GM19023 (cell line): ENCODE results near the gene GYG1.
A peak's percentile ranks its signal among the peaks of the same experiment; 100 is the strongest.
"Not testable (repeated sequence)": the region's sequence is repeated elsewhere in the genome, so short reads cannot be mapped to it uniquely, and the experiment has no call there.

ENCODE experiments used
- ATAC-seq: cut with Tn5 transposase; IDR thresholded peaks from one replicate; pipeline ENCODE4 v1.9.1; 2021; ENCODE audit warnings: mild to moderate bottlenecking, moderate library complexity; ENCODE audit not compliant: unreplicated experiment

The GYG1 gene

GRCh38 chr3:148981273-148981672, 10.1 kb upstream of the GYG1 start:
- no peak for ATAC-seq

- not testable (repeated sequence) for ATAC-seq
Observed at GRCh38 chr3:148987551-148987950, 3.8 kb upstream of the GYG1 start.

- no peak for ATAC-seq
Observed at GRCh38 chr3:148990236-148990635, 1.1 kb upstream of the GYG1 start.

DNA sequence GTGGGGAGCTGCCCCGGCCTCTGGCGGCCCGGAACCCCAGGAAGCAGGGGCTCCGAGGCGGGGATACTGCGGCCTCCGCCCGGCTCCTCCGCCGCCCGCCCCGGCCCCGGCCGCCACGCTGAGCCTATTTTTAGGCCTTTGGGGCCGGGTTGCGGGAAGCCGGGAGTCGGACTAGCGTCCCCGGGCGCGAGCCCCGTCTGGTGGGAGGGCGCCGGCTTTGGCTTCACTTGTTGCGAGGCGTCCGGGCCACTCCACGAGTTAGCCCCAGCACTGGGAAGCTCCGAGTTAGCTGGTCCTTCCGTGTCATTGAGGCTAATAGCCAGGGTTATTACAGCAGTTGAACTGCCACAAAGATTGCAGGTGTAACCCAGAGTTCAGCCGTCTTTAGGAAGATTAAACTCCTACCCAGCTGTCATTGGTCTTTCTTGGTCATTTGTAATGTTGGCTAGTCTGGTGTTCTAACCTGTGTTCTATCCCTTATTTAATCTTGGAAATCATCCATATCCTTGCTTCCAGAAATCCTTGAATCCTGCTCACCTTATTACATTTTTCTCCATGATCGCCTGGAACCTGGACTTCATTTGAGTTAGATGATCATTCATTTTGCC, 791 bp downstream of the GYG1 start:
- peak; percentile 31 for ATAC-seq

- ATAC-seq = no peak
Observed at GRCh38 chr3:148992635-148993255, 1.4 kb downstream of the GYG1 start.

- ATAC-seq = no peak
Observed at GRCh38 chr3:148997623-148998022, 6.3 kb downstream of the GYG1 start.

DNA sequence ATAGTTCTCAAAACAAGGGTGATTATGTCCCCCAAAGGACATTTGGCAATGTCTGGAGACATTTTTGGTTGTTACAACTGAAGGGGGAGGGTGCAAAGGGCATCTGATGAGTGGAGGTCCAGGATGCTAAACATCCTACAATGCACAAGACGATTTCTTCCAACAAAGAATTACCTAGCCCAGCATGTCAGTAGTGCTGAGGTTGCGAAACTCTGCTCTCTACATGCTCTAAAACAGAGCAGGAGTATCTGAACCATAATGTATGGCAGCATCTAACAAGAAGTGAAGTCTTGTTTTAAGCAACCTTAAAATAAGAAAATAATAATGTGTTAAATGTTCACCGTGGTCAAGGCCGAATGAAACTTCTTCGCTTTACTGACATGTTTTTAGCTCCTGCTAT, 7.0 kb downstream of the GYG1 start:
- no peak for ATAC-seq

DNA sequence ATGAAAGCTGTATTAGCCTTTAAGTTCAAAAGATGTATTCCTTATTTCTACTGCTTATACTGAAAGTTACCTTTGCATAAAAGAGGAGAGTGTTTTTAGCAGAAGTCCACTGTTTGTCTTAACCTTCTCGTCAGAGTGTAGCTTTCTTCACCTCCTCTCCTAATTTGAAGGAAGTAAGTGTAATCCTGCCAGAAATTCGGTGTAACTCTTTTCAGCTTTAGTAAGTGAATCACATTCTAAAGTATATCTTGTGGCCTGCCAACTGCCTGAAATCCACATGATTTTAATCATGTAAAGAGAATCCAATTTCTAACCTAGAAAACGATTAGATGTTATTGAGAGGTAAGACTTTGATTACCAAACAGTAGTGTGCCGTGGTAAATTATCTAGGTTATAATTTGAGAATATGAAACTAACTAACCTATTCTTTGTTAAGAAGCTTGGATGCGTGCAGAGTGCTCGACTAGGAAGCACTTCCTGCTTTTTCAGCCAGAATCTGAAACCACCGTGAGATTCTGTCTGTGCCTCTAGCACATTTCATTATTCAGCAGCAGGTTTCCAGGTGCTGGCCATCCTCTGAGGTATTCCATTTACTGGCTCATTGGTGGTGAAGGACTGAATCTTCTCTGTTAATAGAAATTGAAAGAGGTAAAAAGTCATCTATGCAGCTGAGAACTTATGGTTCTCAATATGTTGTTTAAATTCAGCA, 7.5 kb downstream of the GYG1 start:
- no peak for ATAC-seq

DNA sequence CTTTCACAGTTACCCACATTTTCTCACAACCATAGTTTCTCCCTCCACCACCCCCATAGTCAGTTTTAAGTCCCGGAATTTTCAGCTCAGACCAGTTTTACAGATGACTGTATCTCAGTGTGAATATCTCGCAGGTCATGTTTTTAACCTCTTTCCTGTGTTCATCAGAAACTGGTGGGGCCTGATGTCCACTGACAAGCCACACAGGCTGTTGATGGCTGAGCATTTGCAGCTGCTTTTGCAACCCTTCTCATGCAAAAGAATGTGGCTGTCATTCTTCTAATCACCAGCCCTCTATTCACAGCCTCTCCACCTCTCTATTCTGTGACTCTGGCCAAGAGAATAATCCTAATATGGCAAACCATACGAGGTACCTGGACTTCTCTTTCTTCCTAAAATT, 8.5 kb downstream of the GYG1 start:
- peak; percentile 39 for ATAC-seq

DNA sequence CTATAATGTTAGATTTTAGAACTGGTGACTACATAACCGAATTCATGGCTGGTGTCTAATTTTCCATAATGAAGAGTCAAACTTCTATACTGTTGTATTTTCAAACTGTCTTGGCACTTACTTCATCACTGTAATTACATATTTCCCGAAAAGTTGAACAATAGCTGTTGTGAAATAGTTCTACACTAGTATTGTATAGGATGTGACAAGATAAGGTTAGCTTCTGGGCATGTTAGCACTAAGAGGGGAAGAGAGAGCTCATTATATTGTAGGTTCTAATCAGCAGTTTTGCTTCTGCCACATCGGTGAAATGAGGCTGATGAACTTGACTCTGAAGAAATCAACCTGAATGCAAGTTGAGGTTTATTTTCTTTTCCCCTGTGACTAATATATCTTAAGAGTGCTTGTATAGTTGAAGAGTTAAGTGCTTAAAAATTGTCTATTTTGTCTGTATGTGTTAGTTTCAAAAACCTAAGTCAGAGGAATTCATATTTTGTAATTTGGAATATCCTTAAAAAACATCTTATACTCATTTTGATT, 8.9 kb downstream of the GYG1 start:
- no peak for ATAC-seq

GRCh38 chr3:149001727-149002126, 10.4 kb downstream of the GYG1 start:
- ATAC-seq = no peak

DNA sequence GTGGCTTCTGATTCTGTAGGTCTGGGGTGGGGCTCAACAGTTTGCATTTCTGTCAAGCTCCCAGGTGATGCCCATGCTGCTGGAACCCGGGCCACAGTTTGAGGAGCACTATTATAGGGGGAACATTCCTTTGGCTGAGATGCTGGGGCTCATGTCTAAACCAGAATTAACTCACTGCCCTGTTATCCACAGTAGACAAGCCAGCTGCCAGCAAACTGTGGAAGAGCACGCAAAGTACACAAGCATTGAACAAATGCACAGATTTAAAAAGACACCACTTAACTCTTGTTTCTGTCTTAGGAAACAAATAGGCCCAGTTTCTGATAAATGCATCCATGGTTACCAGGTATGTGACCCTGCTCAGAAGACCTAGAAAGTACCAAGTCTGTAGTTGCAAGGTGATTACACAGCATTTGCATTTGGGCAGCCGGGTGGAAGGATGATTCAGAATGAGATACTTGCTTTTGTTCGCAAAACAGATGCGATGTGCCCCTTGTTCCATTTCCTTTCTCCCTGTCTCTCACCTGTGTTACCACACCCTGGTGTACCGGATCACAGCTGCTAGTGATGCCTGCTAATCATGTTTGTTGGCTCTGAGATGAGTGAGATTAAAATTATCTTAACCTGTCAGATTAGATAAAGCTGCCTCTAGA, 12.4 kb downstream of the GYG1 start:
- peak; percentile 74 for ATAC-seq

- ATAC-seq = no peak
Observed at GRCh38 chr3:149004622-149005021, 13.3 kb downstream of the GYG1 start.

GRCh38 chr3:149005416-149005815, 14.1 kb downstream of the GYG1 start:
- ATAC-seq = no peak

GRCh38 chr3:149007567-149008257, 16.4 kb downstream of the GYG1 start:
- no peak for ATAC-seq

GRCh38 chr3:149009732-149010131, 18.4 kb downstream of the GYG1 start:
- ATAC-seq = peak; percentile 59

DNA sequence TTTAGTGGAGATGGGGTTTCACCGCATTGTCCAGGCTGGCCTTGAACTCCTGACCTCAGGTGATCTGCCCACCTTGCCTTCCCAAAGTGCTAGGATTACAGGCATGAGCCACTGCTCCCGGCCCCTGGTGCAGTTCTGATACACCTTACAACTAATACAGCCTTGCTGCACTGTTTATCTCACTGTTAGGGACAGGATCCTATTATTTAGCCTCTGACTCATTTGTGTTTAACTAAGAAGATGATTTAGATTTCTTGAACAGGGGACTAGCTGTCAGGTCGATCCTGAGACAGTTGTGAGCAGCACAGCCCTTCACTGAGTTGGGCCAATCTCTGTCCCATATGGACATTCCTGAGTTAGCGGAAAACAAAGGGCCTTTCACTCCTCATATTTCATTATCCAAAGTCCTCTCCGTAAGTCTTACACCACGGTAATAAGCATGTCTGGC, 19.2 kb downstream of the GYG1 start:
- ATAC-seq = no peak

DNA sequence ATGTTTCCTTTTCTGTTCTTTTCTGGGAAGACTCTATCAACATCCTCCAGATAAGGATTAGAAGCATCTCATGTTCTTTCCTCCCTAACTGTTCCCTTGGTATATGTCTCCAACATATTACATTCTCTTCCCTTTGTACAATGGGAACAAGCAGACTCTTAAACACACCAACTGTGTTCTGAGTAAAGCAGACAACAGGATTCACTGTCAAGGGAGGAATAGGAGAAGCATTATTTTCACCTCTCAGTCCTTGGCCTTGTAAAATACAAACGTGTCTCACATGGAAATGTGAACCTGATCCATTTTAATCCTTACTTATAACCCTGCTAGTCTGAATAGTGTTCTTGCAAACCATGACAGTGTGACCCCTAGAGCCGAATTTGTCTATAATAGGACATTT, 19.6 kb downstream of the GYG1 start:
- no peak for ATAC-seq

DNA sequence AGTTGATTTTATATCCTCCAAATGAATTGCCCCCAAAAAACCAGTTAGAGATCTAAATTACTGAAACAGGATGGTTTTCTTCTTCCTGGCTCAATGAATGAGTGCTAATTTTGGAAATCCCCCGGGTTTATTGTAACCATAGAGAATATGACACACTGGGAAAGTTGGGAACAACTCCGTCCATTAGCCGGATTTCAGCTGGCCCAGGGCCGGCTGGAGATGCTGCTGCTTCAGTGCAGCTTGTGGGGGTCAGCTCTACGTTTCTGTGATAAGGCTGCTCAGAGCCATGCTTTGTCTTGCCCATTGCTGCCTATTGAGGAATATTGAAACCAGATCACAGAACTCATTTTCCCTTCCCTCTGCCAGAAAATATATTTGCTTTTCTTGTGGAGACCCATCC, 20.3 kb downstream of the GYG1 start:
- ATAC-seq = no peak

DNA sequence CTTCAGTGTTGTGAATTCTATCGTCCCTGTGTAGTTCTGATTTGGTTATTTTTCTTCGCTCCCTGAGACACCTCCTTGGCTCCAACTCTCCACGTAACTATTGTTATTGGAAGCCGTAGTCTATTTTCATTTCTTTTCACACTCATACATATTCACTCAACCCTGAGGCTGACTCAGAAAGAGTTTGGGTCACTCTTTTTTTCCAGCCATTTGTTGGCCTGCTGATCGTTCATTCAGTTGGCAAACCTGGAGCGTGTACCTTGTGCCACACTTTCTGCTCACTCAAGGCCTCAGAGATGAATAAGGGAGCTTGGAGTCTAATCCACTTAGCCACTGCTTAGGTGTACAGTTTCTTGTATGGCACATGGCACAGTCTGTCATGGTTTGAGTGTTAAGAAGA, 22.4 kb downstream of the GYG1 start:
- ATAC-seq = no peak

DNA sequence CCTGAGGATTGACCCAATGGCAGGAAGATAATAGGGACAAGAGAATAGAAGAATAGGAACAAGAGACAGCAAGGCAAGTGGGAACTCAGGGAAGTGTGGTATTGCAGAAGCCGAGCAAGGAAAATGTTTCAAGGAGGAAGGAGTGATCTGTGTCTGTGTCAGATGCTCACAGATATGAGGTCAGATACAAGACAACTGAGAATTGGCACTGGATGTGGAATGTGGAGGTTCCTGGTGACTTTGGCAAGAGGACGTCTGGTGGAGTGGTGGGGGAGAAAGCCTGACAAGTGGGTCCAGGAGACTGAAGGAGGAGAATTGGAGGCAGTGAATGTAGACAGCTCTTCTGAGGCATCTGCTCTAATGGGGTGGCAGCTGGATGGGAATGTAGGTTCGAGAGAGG, 24.1 kb downstream of the GYG1 start:
- ATAC-seq = no peak
